CD4-positive, alpha-beta T cell (primary cell): Measurements from ENCODE around the gene CLOCK. TPM values are rescaled to one million over a fixed set of nuclear protein-coding genes. Genes with fewer than 3 reads are reported as not detected.

Experiments used
- ATAC-seq: fragments of 200-7000 bp; cut with Tn5 transposase; one replicate; pipeline ENCODE4 v1.10.0; 2022; ENCODE audit warnings: mild to moderate bottlenecking; ENCODE audit not compliant: poor library complexity
- CTCF ChIA-PET: fragments of 350-600 bp; sonication (Branson Sonifier 250); formaldehyde crosslinking; loops from one replicate; lab custom pipeline; 2021; ENCODE audit warnings: antibody characterized with exemption, inconsistent platforms; lab: Charles Lee
- POLR2A ChIA-PET: fragments of 350-600 bp; sonication (Branson Sonifier 250); formaldehyde crosslinking; loops from one replicate; lab custom pipeline; 2021; ENCODE audit warnings: antibody characterized with exemption, inconsistent platforms; lab: Charles Lee
- DNase-seq, 14 experiments: peaks; one replicate each; pipeline ENCODE4 v3.0.0-alpha.2; 2013 to 2020; ENCODE audit warnings: mixed read lengths in 2 of 14
- H3K27ac ChIP-seq, 2 donors: one replicate each; pipeline versions ENCODE4 v1.5.1 to v1.7.0; 2013; ENCODE audit warnings: low read length in 2 of 2, low read depth in 1 of 2, mild to moderate bottlenecking in 1 of 2
- H3K27me3 ChIP-seq, 2 experiments: 1 replicate in 1 of 2; 2 replicates in 1 of 2; pipeline versions ENCODE4 v1.6.1 to v1.7.0; 2013; ENCODE audit warnings: low read length in 2 of 2, control low read depth in 1 of 2, mild to moderate bottlenecking in 1 of 2, moderate library complexity in 1 of 2; ENCODE audit not compliant: insufficient read depth in 2 of 2, control insufficient read depth in 1 of 2
- H3K36me3 ChIP-seq: one replicate; pipeline ENCODE4 v1.6.1; 2013; ENCODE audit warnings: low read length, control low read depth; ENCODE audit not compliant: insufficient read depth
- H3K4me1 ChIP-seq: one replicate; pipeline ENCODE4 v1.6.1; 2013; ENCODE audit warnings: low read length, control low read depth; ENCODE audit not compliant: insufficient read depth
- H3K4me3 ChIP-seq: one replicate; pipeline ENCODE4 v1.5.1; 2013; ENCODE audit warnings: mild to moderate bottlenecking, low read length, moderate library complexity
- H3K9me3 ChIP-seq, 2 experiments: 1 replicate in 1 of 2; 2 replicates in 1 of 2; pipeline versions ENCODE4 v1.6.1 to v1.7.0; 2013; ENCODE audit warnings: low read length in 2 of 2, mild to moderate bottlenecking in 2 of 2, control low read depth in 1 of 2, moderate library complexity in 1 of 2; ENCODE audit not compliant: control insufficient read depth in 1 of 2, insufficient read depth in 1 of 2
- H3K27ac Mint-ChIP-seq: one replicate; pipeline ENCODE4 v1.8.0; 2020; ENCODE audit warnings: mixed read lengths
- H3K27me3 Mint-ChIP-seq: one replicate; pipeline ENCODE4 v1.8.0; 2021; ENCODE audit warnings: mixed read lengths
- H3K36me3 Mint-ChIP-seq: one replicate; pipeline ENCODE4 v1.8.0; 2021; ENCODE audit warnings: low read depth, mixed read lengths
- H3K4me1 Mint-ChIP-seq: one replicate; pipeline ENCODE4 v1.8.0; 2021; ENCODE audit warnings: low read depth, mixed read lengths
- H3K4me3 Mint-ChIP-seq: one replicate; pipeline ENCODE4 v1.8.0; 2020; ENCODE audit warnings: mild to moderate bottlenecking, mixed read lengths
- H3K9me3 Mint-ChIP-seq: one replicate; pipeline ENCODE4 v1.8.0; 2020; ENCODE audit warnings: mixed read lengths
- intact Hi-C, 2 experiments: fragments of 100-400 bp; cut with DNase I in 1 of 2; cut with micrococcal nuclease in 1 of 2; formaldehyde crosslinking; loops; one replicate each; pipeline versions ENCODE4 v1.15.1 to v1.9.0; 2023 to 2025; cut with DNase I, micrococcal nuclease
- total RNA-seq, 174 experiments: library from RNA in 2 of 174; stranded (reverse) in 2 of 174; gene quantifications; one replicate each; pipeline ENCODE4 v1.2.3 and lab custom pipeline; 2021 to 2026
- TF ChIP-seq, protein P1 (sequence below): fragments of 200-600 bp; IDR thresholded peaks from one replicate; pipeline ENCODE4 v1.8.0; 2022; ENCODE audit warnings: antibody characterized with exemption, mild to moderate bottlenecking

The CLOCK gene
- total RNA-seq, 2 experiments from 2014 or later, result 4.9 to 5.6 TPM

- Histone ChIP-seq H3K36me3 (peaks cover 34% of the 10 kb centered on the region), H3K27me3 (no peaks in the 10 kb centered on the region), H3K9me3 (no peaks in the 10 kb centered on the region), H3K27ac (no peak overlapping the region), H3K4me3 (no peak overlapping the region), H3K4me1 (peaks cover 10% of the 10 kb centered on the region)
- Mint-ChIP-seq H3K9me3 (no peaks in the 10 kb centered on the region), H3K4me3 (no peak overlapping the region), H3K36me3 (peaks cover 36% of the 10 kb centered on the region), H3K27ac (peak overlapping the region; percentile 4), H3K4me1 (peaks cover 57% of the 10 kb centered on the region), H3K27me3 (no peaks in the 10 kb centered on the region)
- ATAC-seq (no peak), DNase-seq (no peak)
- intact Hi-C loops, result no loop called here
- CTCF ChIA-PET, result no interaction called here
- POLR2A ChIA-PET, result interaction anchor here (0.9 kb wide), 1 partner anchor 140 kb away, joined by 3 read pairs; the partner anchor contains the start of gene CLOCK
- TF ChIP-seq, protein P1, sequence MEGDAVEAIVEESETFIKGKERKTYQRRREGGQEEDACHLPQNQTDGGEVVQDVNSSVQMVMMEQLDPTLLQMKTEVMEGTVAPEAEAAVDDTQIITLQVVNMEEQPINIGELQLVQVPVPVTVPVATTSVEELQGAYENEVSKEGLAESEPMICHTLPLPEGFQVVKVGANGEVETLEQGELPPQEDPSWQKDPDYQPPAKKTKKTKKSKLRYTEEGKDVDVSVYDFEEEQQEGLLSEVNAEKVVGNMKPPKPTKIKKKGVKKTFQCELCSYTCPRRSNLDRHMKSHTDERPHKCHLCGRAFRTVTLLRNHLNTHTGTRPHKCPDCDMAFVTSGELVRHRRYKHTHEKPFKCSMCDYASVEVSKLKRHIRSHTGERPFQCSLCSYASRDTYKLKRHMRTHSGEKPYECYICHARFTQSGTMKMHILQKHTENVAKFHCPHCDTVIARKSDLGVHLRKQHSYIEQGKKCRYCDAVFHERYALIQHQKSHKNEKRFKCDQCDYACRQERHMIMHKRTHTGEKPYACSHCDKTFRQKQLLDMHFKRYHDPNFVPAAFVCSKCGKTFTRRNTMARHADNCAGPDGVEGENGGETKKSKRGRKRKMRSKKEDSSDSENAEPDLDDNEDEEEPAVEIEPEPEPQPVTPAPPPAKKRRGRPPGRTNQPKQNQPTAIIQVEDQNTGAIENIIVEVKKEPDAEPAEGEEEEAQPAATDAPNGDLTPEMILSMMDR, result no peak
Measured at GRCh38 chr4:55406545-55406944, 140.2 kb downstream of the CLOCK start.

- Histone ChIP-seq H3K27me3 (no peaks in the 10 kb centered on the region), H3K9me3 (no peaks in the 10 kb centered on the region), H3K4me1 (peaks cover 10% of the 10 kb centered on the region), H3K4me3 (no peak overlapping the region), H3K36me3 (peaks cover 40% of the 10 kb centered on the region), H3K27ac (no peak overlapping the region)
- no peak overlapping the region for H3K27ac Mint-ChIP-seq
- ATAC-seq, result no peak
- H3K4me1 Mint-ChIP-seq, result peaks cover 59% of the 10 kb centered on the region
- CTCF ChIA-PET, result no interaction called here
- intact Hi-C loops, result no loop called here
- H3K36me3 Mint-ChIP-seq, result peaks cover 40% of the 10 kb centered on the region
- no peaks in the 10 kb centered on the region for H3K27me3 Mint-ChIP-seq
- TF ChIP-seq, protein P1, result no peak
- DNase-seq, result no peak
- no peak overlapping the region for H3K4me3 Mint-ChIP-seq
- no peaks in the 10 kb centered on the region for H3K9me3 Mint-ChIP-seq
- POLR2A ChIA-PET, result no interaction called here
Measured at GRCh38 chr4:55405073-55405472, 141.6 kb downstream of the CLOCK start.

DNA sequence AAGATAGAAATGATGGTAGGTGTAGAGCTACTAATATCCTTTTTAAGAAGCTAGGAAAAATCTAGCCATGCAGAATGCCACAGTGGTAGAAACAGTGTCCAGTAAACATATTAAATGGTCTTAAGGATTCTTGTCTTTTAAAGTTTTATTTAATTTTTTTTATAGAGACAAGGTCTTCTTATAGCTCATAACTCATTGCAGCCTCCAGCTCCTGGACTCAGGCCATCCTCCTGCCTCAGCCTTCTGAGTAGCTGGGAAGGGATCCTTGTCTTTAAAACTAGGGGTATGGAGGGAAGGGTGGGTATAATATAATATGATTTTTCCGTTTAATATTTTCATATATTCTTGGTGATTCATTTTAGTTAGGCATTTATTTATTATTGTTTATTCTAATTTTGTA, 147.1 kb downstream of the CLOCK start:
- Mint-ChIP-seq H3K4me1 (peaks cover 53% of the 10 kb centered on the region), H3K27me3 (no peaks in the 10 kb centered on the region), H3K36me3 (peaks cover 45% of the 10 kb centered on the region), H3K4me3 (peak overlapping the region; percentile 65), H3K27ac (no peak overlapping the region), H3K9me3 (no peaks in the 10 kb centered on the region)
- H3K4me3 ChIP-seq, result no peak overlapping the region
- POLR2A ChIA-PET, result interaction anchor here (0.8 to 1.1 kb wide), 4 partner anchors 12 to 467 kb away, joined by 3 read pairs; no protein-coding TSS in a partner anchor
- H3K4me1 ChIP-seq, result peaks cover 34% of the 10 kb centered on the region
- CTCF ChIA-PET, result no interaction called here
- DNase-seq, result no peak
- no peaks in the 10 kb centered on the region for H3K9me3 ChIP-seq
- TF ChIP-seq, protein P1, result no peak
- intact Hi-C loops, result loop anchor here (5.0 kb wide), 2 partner anchors 43 to 453 kb away; partner anchors contain the start of gene EXOC1 (in 1 of the 2)
- H3K27me3 ChIP-seq, result no peaks in the 10 kb centered on the region
- peaks cover 11% of the 10 kb centered on the region for H3K36me3 ChIP-seq
- no peak for ATAC-seq
- no peak overlapping the region for H3K27ac ChIP-seq
